ENCODE data around the gene POR. TPM values are rescaled to one million over a fixed set of nuclear protein-coding genes. Genes with fewer than 3 reads are reported as not detected.
A peak's percentile ranks its signal among the peaks of the same experiment; 100 is the strongest.

Gene POR
- total RNA-seq, 1 experiment from 2014 or later: 45.1 TPM

DNA sequence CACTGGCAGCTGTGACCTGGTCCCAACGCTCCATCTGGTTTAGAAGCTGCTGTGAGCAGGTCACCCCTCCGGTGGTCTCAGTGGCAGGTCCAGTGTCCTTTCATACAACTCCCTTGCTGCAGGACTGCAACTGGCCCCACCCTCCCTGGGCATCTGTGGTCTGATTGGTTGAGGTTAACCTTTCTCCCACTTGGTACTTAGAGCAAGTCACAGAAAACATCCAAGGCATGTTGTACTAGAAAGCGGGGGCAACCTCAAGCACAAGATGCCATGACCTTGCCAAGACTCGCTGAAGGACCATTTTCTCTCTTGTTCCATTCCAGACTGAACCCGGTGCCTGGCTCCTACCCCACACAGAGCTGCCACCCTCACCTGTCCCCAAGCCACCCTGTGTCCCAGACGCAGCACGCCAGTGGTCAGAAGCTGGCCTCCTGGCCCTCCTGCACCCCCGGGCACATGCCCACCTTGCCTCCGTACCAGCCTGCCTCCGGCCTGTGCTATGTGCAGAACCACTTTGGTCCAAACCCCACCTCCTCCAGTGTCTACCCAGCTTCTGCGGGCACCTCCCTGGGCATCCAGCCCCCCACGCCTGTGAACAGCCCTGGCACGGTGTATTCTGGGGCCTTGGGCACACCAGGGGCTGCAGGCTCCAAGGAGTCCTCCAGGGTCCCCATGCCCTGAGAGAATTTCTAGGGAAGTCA, 27.1 kb upstream of the POR start:
- DNase-seq (ENCODE audit: unreplicated experiment): no peak
- Mint-ChIP-seq H3K4me3 (ENCODE audit: unreplicated experiment) (no peak overlapping the region), H3K4me1 (ENCODE audit: insufficient read depth, unreplicated experiment) (peaks cover 6% of the 10 kb centered on the region), H3K27me3 (ENCODE audit: insufficient read depth, unreplicated experiment) (no peaks in the 10 kb centered on the region), H3K27ac (ENCODE audit: low read depth, unreplicated experiment) (no peak overlapping the region), H3K9me3 (ENCODE audit: unreplicated experiment) (no peaks in the 10 kb centered on the region), H3K36me3 (ENCODE audit: insufficient read depth, unreplicated experiment) (peaks cover 57% of the 10 kb centered on the region)
- CTCF ChIA-PET: no interaction called here
- intact Hi-C loops (cut with micrococcal nuclease): no loop called here
- no peak for TF ChIP-seq CTCF (IDR thresholded peaks at IDR 0.05; ENCODE audit: unreplicated experiment)
- POLR2A ChIA-PET: no interaction called here
- no TSS peak for BruUV-seq (replicated peaks)

GRCh38 chr7:75888464-75889222, 26.3 kb upstream of the POR start:
- Mint-ChIP-seq H3K4me3 (ENCODE audit: unreplicated experiment) (no peak overlapping the region), H3K4me1 (ENCODE audit: insufficient read depth, unreplicated experiment) (peaks cover 7% of the 10 kb centered on the region), H3K9me3 (ENCODE audit: unreplicated experiment) (no peaks in the 10 kb centered on the region), H3K27ac (ENCODE audit: low read depth, unreplicated experiment) (no peak overlapping the region), H3K36me3 (ENCODE audit: insufficient read depth, unreplicated experiment) (peaks cover 49% of the 10 kb centered on the region), H3K27me3 (ENCODE audit: insufficient read depth, unreplicated experiment) (no peaks in the 10 kb centered on the region)
- ChIA-PET CTCF (no interaction called here), POLR2A (interaction anchor here (2.8 kb wide), 1 partner anchor 27 kb away, joined by 11 read pairs; the partner anchor contains the start of gene POR)
- no peak for DNase-seq (ENCODE audit: unreplicated experiment)
- TF ChIP-seq CTCF (IDR thresholded peaks at IDR 0.05; ENCODE audit: unreplicated experiment): no peak
- BruUV-seq (replicated peaks): TSS peak; percentile 30
- intact Hi-C loops (cut with micrococcal nuclease): no loop called here

DNA sequence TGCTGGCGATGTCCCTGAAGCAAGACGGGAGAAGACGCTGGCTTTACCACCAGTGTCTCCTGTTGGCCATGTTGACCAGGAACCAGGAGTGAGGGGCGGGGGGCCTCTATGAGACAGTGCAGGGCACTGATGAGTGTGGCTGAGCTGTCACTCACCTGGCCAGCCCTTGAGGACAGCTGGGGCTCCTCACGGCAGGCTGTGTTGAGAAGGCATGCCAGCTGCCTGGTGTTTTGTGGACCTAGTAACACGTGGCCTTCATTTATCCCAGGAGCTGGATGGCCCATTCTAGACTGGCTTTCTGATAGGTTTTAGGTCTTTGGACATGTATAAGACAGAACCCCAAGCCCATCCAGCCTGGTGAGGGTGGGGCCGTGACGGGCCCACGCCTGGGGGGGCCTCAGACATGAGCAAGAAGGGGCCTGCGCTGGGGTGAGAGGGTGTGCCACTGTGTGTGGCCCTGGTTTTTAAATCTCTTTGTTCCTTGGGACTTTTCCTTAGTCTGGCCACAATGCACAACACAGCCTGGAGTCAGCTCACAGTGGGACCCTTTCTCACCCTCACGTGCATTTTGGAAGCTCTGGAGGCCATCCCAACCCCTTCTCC, 25.6 kb upstream of the POR start:
- ChIA-PET CTCF (interaction anchor here (0.5 to 0.6 kb wide), 2 partner anchors 29 to 218 kb away, joined by 3 to 4 read pairs; no protein-coding TSS in a partner anchor), POLR2A (interaction anchor here (2.8 kb wide), 1 partner anchor 26 kb away, joined by 11 read pairs; the partner anchor contains the start of gene POR)
- BruUV-seq (replicated peaks): no TSS peak

More for the DNA sequence above, 25.6 kb upstream of the POR start:
- Mint-ChIP-seq H3K27ac (ENCODE audit: low read depth, unreplicated experiment) (no peak overlapping the region), H3K4me3 (ENCODE audit: unreplicated experiment) (no peak overlapping the region), H3K36me3 (ENCODE audit: insufficient read depth, unreplicated experiment) (peaks cover 48% of the 10 kb centered on the region), H3K4me1 (ENCODE audit: insufficient read depth, unreplicated experiment) (peaks cover 7% of the 10 kb centered on the region), H3K27me3 (ENCODE audit: insufficient read depth, unreplicated experiment) (no peaks in the 10 kb centered on the region), H3K9me3 (ENCODE audit: unreplicated experiment) (no peaks in the 10 kb centered on the region)
- TF ChIP-seq CTCF (IDR thresholded peaks at IDR 0.05; ENCODE audit: unreplicated experiment): no peak
- DNase-seq (ENCODE audit: unreplicated experiment): no peak
- intact Hi-C loops (cut with micrococcal nuclease): no loop called here
